Right ventricle myocardium inferior (tissue), 1 donor: ENCODE results near the gene GALT. TPM values are rescaled to one million over a fixed set of nuclear protein-coding genes. Genes with fewer than 3 reads are reported as not detected.
"Not testable (repeated sequence)": the region's sequence is repeated elsewhere in the genome, so short reads cannot be mapped to it uniquely, and the experiment has no call there.

Experiments used
- ATAC-seq: fragments of 200-7000 bp; cut with Tn5 transposase; one replicate; pipeline ENCODE4 v1.9.1; 2020; ENCODE audit warnings: mild to moderate bottlenecking, moderate library complexity
- DNase-seq: peaks from one replicate; pipeline ENCODE4 v3.0.0; 2021; ENCODE audit errors: missing footprints
- intact Hi-C: fragments of 100-400 bp; cut with DNase I; formaldehyde crosslinking; loops from one replicate; pipeline ENCODE4 v1.11.0; 2022
- total RNA-seq: library from RNA; stranded (reverse); fragmentation: NEBNext Ultra II Directional; extraction: Animal tissue kit (Norgen Biotek cat#: 25700); gene quantifications from one replicate; pipeline ENCODE4 v1.2.1, GENCODE V29; 2021
- donor health status: DM: no; HTN: yes; CAD: no; lungs with severe emphysema.

Gene GALT
- total RNA-seq, 1 donor from 2014 or later = 54.1 TPM

GRCh38 chr9:34623374-34624235 lies 22.9 kb upstream of the GALT start:
- ATAC-seq = no peak
- DNase-seq = peak; percentile 41
- intact Hi-C loops = no loop called here

GRCh38 chr9:34624475-34625185 lies 21.8 kb upstream of the GALT start:
- intact Hi-C loops = no loop called here
- DNase-seq = peak; percentile 31
- no peak for ATAC-seq

- intact Hi-C loops = no loop called here
- DNase-seq (peak; percentile 6), ATAC-seq (no peak)
These were observed 21.3 kb upstream of the GALT start for GRCh38 chr9:34625186-34625486.

- intact Hi-C loops = no loop called here
These were observed 18.5 kb upstream of the GALT start for GRCh38 chr9:34627716-34628655.

GRCh38 chr9:34628656-34629490 lies 17.6 kb upstream of the GALT start, which contains the start of gene ARID3C:
Gene ARID3C, minus strand, starts transcription at chr9:34629066. Its CDS starts 1,052 bp downstream, at chr9:34628014.
- intact Hi-C loops = no loop called here
- ATAC-seq (peak; percentile 62), DNase-seq (peak; percentile 64)

More at GRCh38 chr9:34627716-34628655, 18.5 kb upstream of the GALT start:
- ATAC-seq (no peak), DNase-seq (peak; percentile 20)

GRCh38 chr9:34629491-34629808 lies 17.0 kb upstream of the GALT start:
- ATAC-seq (no peak), DNase-seq (no peak)
- intact Hi-C loops = no loop called here

- ATAC-seq (no peak), DNase-seq (peak; percentile 15)
- intact Hi-C loops = no loop called here
These were observed 15.9 kb upstream of the GALT start for GRCh38 chr9:34630402-34631154.

- ATAC-seq (no peak), DNase-seq (peak; percentile 20)
- intact Hi-C loops = no loop called here
These were observed 13.3 kb upstream of the GALT start for GRCh38 chr9:34633166-34633565.

GRCh38 chr9:34633851-34634550 lies 12.5 kb upstream of the GALT start:
- ATAC-seq (peak; percentile 37), DNase-seq (peak; percentile 73)
- intact Hi-C loops = loop anchor here (1.0 kb wide), 1 partner anchor 22 kb away; the partner anchor contains the start of gene RPP25L

GRCh38 chr9:34634551-34635248 lies 11.8 kb upstream of the GALT start:
- peak; percentile 13 for DNase-seq
- ATAC-seq = no peak
- intact Hi-C loops = loop anchor here (1.0 kb wide), 1 partner anchor 22 kb away; the partner anchor contains the start of gene RPP25L

- peak; percentile 64 for DNase-seq
- intact Hi-C loops = no loop called here
- ATAC-seq = no peak
These were observed 10.9 kb upstream of the GALT start for GRCh38 chr9:34635556-34635955.

GRCh38 chr9:34636791-34637355 lies 9.6 kb upstream of the GALT start:
- DNase-seq (peak; percentile 25), ATAC-seq (no peak)
- intact Hi-C loops = no loop called here

GRCh38 chr9:34637356-34638137 lies 8.9 kb upstream of the GALT start, which contains the start of gene SIGMAR1:
Gene SIGMAR1, minus strand, starts transcription at chr9:34637787. Its CDS starts 90 bp downstream, at chr9:34637697.
- intact Hi-C loops = no loop called here
- ATAC-seq = peak; percentile 97
- DNase-seq = peak; percentile 96

- ATAC-seq (no peak), DNase-seq (no peak)
- intact Hi-C loops = no loop called here
These were observed 8.4 kb upstream of the GALT start for GRCh38 chr9:34638138-34638445.

GRCh38 chr9:34639322-34639721 lies 7.2 kb upstream of the GALT start:
- intact Hi-C loops, ATAC-seq: not testable (repeated sequence)
- DNase-seq = peak; percentile 2
